ENCODE results near the gene PNPLA5. TPM values are rescaled to one million over a fixed set of nuclear protein-coding genes. Genes with fewer than 3 reads are reported as not detected.

The PNPLA5 gene
- total RNA-seq, 2 donors from 2014 or later, result 0.68 to 0.73 TPM

- no peak overlapping the region for H3K27ac Mint-ChIP-seq
- no peak for TF ChIP-seq CTCF (conservative IDR thresholded peaks at IDR 0.05)
- H3K4me1 Mint-ChIP-seq, result peaks cover 1% of the 10 kb centered on the region
- H3K36me3 Mint-ChIP-seq (ENCODE audit: low read depth), result no peaks in the 10 kb centered on the region
- Histone ChIP-seq H3K27ac (ENCODE audit: low read depth, low read length) (no peak overlapping the region), H3K4me1 (ENCODE audit: control insufficient read depth, insufficient read depth, low read length) (no peaks in the 10 kb centered on the region), H3K27me3 (ENCODE audit: control insufficient read depth, insufficient read depth, low read length, poor library complexity, severe bottlenecking) (peaks cover 7% of the 10 kb centered on the region), H3K9ac (ENCODE audit: extremely low read depth, low read length, poor library complexity, severe bottlenecking) (no peak overlapping the region), H3K9me3 (ENCODE audit: control insufficient read depth, low read length) (no peaks in the 10 kb centered on the region), H3K36me3 (ENCODE audit: control insufficient read depth, insufficient read depth, low read length) (no peaks in the 10 kb centered on the region), H3K4me3 (ENCODE audit: low read length) (no peak overlapping the region)
- 62 to 70% methylated on average over 5 to 7 of the region's 7 CpGs for WGBS, 2 experiments (ENCODE audit: insufficient coverage in 1 of 2, insufficient read length in 1 of 2)
- no peak for DNase-seq
- peaks cover 6% of the 10 kb centered on the region for H3K27me3 Mint-ChIP-seq (ENCODE audit: insufficient read depth)
- no peak overlapping the region for H3K4me3 Mint-ChIP-seq
- H3K9me3 Mint-ChIP-seq, result no peaks in the 10 kb centered on the region
Observed at GRCh38 chr22:43885319-43885671, 6.5 kb downstream of the PNPLA5 start.

- no peaks in the 10 kb centered on the region for H3K36me3 Mint-ChIP-seq (ENCODE audit: low read depth)
- no peaks in the 10 kb centered on the region for H3K9me3 ChIP-seq (ENCODE audit: control insufficient read depth, low read length)
- H3K36me3 ChIP-seq (ENCODE audit: control insufficient read depth, insufficient read depth, low read length), result no peaks in the 10 kb centered on the region
- no peak overlapping the region for H3K27ac Mint-ChIP-seq
- H3K4me1 Mint-ChIP-seq, result peaks cover 1% of the 10 kb centered on the region
- no peaks in the 10 kb centered on the region for H3K9me3 Mint-ChIP-seq
- peak; percentile 94 for TF ChIP-seq CTCF (conservative IDR thresholded peaks at IDR 0.05)
- peak; percentile 95 for DNase-seq
- H3K4me3 ChIP-seq (ENCODE audit: low read length), result no peak overlapping the region
- WGBS, 2 experiments (ENCODE audit: insufficient coverage in 1 of 2, insufficient read length in 1 of 2), result 49 to 89% methylated on average over 5 to 18 of the region's 18 CpGs
- H3K9ac ChIP-seq (ENCODE audit: extremely low read depth, low read length, poor library complexity, severe bottlenecking), result no peak overlapping the region
- no peak overlapping the region for H3K27ac ChIP-seq (ENCODE audit: low read depth, low read length)
- no peaks in the 10 kb centered on the region for H3K4me1 ChIP-seq (ENCODE audit: control insufficient read depth, insufficient read depth, low read length)
- peaks cover under 1% of the 10 kb centered on the region for H3K27me3 Mint-ChIP-seq (ENCODE audit: insufficient read depth)
- peaks cover 2% of the 10 kb centered on the region for H3K27me3 ChIP-seq (ENCODE audit: control insufficient read depth, insufficient read depth, low read length, poor library complexity, severe bottlenecking)
- H3K4me3 Mint-ChIP-seq, result no peak overlapping the region
Observed at GRCh38 chr22:43884600-43885318, 7.1 kb downstream of the PNPLA5 start.

GRCh38 chr22:43883719-43884415 is 7.9 kb downstream of the PNPLA5 start:
- Mint-ChIP-seq H3K36me3 (ENCODE audit: low read depth) (no peaks in the 10 kb centered on the region), H3K4me3 (no peak overlapping the region), H3K9me3 (no peaks in the 10 kb centered on the region), H3K27me3 (ENCODE audit: insufficient read depth) (no peaks in the 10 kb centered on the region), H3K27ac (no peak overlapping the region), H3K4me1 (peaks cover 1% of the 10 kb centered on the region)
- Histone ChIP-seq H3K4me3 (ENCODE audit: low read length) (no peak overlapping the region), H3K9ac (ENCODE audit: extremely low read depth, low read length, poor library complexity, severe bottlenecking) (no peak overlapping the region), H3K36me3 (ENCODE audit: control insufficient read depth, insufficient read depth, low read length) (no peaks in the 10 kb centered on the region), H3K4me1 (ENCODE audit: control insufficient read depth, insufficient read depth, low read length) (peaks cover under 1% of the 10 kb centered on the region), H3K27ac (ENCODE audit: low read depth, low read length) (no peak overlapping the region), H3K9me3 (ENCODE audit: control insufficient read depth, low read length) (no peaks in the 10 kb centered on the region), H3K27me3 (ENCODE audit: control insufficient read depth, insufficient read depth, low read length, poor library complexity, severe bottlenecking) (no peaks in the 10 kb centered on the region)
- no peak for TF ChIP-seq CTCF (conservative IDR thresholded peaks at IDR 0.05)
- DNase-seq, result peak; percentile 38
- WGBS, 2 experiments (ENCODE audit: insufficient coverage in 1 of 2, insufficient read length in 1 of 2), result 90 to 98% methylated on average over 8 to 17 of the region's 17 CpGs
